GM18526 (cell line): ENCODE results near the gene PUS1.
A peak's percentile ranks its signal among the peaks of the same experiment; 100 is the strongest.

ENCODE experiments used
- POLR2A ChIP-seq: IDR thresholded peaks from 3 replicates; pipeline ENCODE4 v1.6.1; 2011; ENCODE audit not compliant: insufficient read length; ENCODE audit errors: extremely low read depth

Gene PUS1

GRCh38 chr12:131928711-131929580 is at the start of gene PUS1:
Gene PUS1 (plus strand): TSS chr12:131929276. CDS start chr12:131929723, 447 bp downstream.
- TF ChIP-seq POLR2A: peak; percentile 80

DNA sequence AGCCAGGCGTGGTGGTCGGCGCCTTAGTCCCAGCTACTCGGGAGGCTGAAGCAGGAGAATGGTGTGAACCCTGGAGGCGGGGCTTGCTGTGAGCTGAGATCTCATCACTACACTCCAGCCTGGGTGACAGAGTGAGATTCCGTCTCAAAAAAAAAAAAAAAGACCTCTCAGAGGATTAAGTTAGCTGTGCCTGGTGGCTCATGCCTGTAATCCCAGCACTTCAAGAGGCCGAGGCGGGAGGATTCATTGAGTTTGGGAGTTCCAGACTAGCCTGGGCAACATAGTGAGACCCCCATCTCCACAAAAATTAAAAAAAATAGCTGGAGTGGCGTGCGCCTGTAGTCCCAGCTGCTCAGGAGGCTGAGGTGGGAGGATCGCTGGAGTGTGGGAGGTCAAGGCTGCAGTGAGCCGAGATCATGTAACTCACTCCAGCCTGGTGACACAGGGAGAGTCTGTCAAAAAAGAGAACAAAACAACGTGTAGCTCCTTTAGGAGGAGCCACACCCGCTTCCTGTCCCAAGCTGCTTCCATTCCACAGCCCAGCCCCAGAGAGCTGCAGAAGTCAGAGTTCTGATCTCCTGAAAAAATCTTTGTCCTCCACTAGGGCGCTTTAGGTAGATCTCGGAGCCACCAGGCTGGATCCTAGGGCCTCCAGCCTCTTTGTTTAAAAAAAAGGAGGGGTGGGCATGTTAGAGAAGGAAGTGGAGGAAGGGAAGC is 46.1 kb upstream of the PUS1 start:
- TF ChIP-seq POLR2A: no peak

DNA sequence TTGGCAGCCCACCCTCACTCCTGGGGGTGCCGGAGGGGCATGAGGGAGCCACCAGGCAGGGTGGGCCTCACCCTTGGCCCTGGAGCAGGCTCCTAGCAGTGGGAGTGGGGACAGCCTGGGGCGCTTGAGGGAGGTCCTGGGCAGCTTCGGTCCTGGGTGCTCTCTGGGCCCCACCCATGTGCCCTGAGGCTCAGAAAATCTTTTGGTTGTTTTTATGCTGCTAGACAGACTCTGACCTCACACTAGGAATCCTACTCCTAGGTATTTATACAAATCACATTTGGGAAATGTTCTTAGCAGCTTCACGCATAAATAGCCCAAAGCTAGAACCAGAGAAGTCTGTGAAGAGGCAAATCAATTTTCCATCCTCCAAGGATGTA is 45.6 kb upstream of the PUS1 start:
- no peak for TF ChIP-seq POLR2A

GRCh38 chr12:131885543-131886057 is 43.5 kb upstream of the PUS1 start:
- TF ChIP-seq POLR2A: no peak

DNA sequence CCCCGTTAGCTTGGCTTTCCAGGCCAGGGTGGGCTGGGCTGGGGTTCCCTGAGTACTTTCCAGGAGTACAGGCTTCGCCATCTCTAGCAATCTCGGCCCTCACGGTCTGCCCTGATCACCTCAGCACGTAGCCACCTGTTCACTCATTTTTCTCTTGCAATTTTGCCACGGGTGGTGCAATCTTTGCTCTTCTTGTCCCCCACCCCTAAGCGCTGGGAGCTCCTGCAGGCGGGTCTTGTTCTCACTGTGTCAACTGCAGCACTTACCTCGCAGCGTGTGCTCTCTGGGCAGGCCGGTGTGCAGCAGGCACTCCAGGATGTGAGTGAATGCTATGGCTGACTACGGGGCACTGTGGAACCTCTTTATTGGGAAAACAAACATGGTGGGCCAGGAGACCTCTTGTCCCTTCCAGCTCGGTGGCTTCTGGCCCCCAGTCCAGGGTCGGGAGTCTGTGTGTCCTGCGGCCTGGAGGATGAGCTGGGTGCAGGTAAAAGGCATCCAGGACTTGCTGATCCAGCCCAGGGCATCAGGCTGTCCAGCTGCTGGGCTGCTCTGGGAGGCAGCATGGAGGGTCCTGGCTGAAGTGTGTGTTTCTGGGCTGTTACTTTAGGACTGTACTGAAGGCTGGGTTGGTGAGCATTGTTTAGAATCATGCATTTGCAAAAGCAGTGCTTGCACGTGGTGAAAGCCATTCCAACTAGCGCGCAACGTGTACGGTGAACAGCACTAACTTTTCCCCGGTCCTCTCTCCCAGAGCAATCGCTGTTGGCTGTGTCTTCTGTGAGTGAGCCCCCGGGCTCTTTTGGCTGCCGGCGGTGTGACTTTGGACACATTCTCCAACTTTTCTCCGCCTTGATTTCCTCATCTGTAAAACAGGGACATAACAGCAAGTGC is 36.1 kb upstream of the PUS1 start:
- no peak for TF ChIP-seq POLR2A

- no peak for TF ChIP-seq POLR2A
Measured at GRCh38 chr12:131893605-131894312, 35.3 kb upstream of the PUS1 start.

DNA sequence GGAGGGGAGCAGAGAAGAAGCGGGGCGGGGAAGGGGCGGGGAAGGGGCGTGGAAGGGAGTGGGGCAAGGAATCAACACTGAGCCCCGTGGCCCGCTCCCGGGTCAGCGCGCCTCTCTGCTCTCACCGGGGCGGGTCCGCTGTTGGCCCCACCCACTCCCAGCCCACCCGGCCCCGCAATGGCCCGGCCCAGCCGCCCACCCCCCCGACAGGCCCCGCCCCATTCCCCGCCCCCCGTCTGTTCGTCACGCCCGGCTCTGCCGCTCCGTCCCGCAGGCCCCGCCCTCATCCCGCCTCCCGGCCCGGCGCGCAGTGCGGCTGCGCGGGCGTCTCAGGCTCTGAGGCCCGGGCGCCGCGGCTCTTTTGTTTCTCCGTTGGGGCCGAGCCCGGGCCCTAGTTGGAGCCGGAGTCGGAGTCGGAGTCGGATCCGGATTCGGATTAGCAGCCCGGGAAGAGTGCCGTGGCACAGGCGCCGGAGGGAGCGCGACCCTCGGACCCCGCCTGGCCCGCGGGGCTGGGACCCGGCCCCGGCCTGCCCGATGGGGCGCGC is 34.7 kb upstream of the PUS1 start, which contains the start of gene ULK1:
Gene ULK1 (plus strand): TSS at position 310 of the 548 bp plus-strand sequence. CDS start 380 bp downstream, outside the sequence.
- peak; percentile 72 for TF ChIP-seq POLR2A

DNA sequence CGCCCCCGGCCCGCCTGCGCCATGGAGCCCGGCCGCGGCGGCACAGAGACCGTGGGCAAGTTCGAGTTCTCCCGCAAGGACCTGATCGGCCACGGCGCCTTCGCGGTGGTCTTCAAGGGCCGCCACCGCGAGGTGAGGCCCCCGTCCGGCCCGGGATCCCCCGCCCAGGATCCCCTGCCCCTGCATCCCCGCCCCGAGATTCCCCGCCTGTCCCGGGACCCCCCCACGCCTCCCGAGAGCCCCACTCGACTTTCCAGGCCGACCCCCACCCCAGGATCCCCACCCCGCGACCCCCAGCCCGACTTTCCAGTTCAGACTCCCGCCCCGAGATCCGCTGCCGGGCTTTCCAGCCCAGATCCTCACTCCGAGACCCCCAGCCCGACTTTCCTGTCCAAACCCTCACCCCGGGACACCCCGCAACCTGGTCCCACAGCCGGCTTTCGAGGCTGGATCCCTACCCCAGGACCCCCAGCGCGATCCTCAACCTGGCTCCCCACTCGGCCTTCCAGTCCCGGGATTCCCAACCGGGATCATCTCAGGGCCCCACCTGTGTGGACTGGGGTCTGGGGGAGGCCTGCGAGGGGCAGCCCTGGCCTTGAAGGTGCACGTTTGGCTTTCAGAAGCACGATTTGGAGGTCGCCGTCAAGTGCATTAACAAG is 34.0 kb upstream of the PUS1 start:
- TF ChIP-seq POLR2A: no peak

DNA sequence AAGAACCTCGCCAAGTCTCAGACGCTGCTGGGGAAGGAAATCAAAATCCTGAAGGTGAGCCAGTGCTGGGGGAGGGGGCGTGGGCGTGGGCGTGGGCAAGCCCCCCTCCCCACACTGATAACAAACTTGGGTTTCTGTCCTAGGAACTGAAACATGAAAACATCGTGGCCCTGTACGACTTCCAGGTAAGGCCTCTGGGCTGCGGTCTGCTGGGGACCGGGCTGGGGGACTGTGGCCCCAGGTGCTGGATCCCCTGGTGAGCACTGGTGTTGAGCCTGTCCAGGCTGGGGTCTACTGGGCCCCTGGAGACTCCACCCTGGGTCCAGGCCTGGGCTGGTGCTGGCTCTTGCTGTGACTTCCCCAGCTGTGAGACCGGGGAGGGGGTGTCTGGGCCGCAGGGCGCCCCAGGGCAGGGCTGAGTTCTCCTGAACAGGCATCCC is 33.4 kb upstream of the PUS1 start:
- TF ChIP-seq POLR2A: no peak

GRCh38 chr12:131896080-131896810 is 32.8 kb upstream of the PUS1 start:
- TF ChIP-seq POLR2A: no peak

- no peak for TF ChIP-seq POLR2A
Measured at GRCh38 chr12:131896811-131897270, 32.2 kb upstream of the PUS1 start.

- TF ChIP-seq POLR2A: no peak
Measured at GRCh38 chr12:131897276-131897675, 31.8 kb upstream of the PUS1 start.

DNA sequence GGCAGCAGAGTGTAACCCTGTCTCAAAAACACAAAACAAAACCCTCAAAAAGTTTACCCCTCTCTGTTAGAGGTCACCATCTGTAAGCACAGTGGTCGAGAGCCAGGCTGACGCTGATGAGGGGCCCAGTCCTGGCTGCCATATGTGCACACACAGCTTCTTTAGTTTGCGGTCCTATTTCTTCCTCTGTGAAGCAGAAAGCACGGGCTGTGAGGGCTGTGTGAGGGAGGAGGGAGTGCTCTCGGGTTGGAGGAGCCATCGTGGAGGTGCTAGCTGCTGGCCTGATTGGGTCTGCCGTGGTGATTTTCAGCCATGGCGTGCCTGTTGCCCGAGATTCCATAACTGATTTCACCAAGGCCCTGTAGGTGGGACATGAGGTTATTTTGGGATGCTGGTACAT is 31.2 kb upstream of the PUS1 start:
- TF ChIP-seq POLR2A: no peak

GRCh38 chr12:131900397-131900796 is 28.7 kb upstream of the PUS1 start:
- no peak for TF ChIP-seq POLR2A
